NCI-H748 treated with DMSO at 0.1 percent for 48 hours (cell line): Measurements from ENCODE around the gene CFAP97D1.

Source experiments
- DNase-seq: peaks from one replicate; lab custom pipeline; 2025; lab: John Stamatoyannopoulos, UW

The CFAP97D1 gene

DNA sequence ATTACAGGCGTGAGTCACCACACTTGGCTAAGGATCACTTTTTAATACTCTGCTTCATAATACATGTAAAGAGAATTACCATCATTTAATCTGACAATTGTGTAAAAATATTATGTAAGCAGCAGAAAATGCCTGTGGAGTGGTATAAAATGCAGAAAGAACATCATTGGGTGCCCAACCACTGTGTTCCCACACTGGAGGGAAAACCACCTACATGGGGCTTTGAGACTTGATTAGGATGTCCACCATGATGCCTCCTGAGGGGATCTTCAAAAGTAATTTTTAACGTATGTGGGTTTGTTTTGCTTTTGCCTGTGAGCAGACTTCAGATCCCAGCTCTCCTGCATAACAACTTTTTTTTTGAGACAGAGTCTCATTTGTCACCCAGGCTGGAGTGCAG is 18.8 kb downstream of the CFAP97D1 start:
- DNase-seq = no peak

DNA sequence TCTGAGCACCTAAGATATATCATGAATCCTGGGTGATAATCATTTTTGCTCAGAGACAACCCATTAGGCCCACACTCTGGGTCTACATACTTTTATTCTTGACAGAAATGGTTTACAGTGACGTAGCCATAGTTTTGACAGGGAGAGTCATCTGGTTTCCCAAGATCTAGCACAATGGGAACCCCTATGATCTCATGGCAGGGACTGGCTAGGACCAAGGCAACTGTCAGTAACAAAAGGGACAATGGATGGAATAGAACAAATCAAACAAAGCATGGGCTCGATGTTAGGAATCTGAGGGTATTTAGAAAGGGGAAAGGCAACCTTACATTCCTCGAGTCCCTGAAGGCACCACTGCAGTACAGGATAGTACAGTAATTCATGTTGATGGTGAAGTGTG is 20.5 kb downstream of the CFAP97D1 start:
- DNase-seq = no peak

DNA sequence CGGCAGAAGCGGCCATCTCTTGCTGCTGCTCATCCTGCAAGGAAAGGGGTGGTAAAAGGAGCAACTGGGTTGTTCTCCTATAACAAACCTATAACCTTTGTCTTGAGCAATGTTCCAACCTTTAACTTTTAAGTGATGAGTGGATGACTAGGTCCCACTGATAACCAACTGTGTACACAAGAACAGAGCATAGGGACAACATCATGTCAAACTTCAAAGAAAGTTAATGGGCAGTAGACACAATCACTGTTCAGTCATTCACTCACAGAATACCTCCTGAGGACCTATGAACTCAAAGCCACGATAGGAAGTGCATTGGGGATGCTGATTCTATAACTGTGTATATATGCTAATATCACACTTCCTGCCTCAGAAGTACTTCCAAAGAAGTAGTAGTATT is 21.6 kb downstream of the CFAP97D1 start:
- DNase-seq = no peak

DNA sequence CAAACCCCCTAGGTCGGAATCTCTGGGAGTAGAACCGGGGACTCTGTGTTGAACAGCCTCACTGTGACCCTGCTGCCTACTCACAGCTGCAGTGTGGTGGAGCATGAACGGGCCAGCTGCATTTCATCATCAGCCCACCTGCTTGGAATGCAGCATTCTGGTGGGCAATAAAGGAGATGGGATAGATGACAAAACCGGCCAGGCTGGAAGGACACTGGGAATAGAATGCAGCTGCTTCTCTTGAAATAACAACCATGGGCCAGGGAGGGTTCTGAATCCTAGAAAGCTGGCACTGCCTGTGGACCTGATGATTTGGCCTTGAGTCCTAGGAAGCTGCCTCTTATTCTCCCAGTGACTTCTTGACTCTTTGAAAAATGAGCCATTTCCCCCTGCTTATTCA is 23.5 kb downstream of the CFAP97D1 start:
- no peak for DNase-seq

DNA sequence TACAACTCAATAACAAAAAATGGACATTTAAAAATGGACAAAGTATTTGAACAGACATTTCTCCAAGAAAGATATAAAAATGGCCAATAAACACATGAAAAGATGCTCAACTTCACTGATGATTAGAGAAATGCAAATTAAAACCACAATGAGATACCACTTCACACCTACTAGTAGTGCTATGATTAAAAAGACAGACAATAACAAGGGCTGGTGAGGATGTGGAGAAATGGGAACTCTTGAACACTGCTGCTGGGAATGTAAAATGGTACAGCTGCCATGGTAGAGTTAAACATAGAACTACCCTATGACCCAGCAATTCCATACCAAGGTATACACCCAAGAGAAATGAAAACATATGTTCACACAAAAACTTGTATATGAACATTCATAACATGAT is 24.9 kb downstream of the CFAP97D1 start:
- no peak for DNase-seq

DNA sequence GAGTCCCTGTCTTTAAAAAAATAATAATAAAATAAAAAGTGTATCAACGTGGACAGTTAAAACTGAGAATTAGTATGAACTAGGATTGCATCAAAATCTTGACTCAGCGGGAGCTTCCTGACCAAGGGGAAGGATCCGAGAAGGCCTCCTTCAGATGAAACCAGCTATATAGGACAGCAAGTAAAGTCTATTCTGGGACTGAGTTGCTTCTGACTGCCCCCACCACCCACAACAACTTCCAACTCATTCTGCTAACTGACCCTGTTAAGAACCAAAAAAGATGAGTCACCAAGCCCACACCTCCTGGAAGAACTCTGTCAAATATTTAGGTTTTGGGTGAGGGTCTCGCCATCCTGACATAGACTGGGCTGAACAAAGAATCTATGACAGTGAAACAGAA is 27.8 kb downstream of the CFAP97D1 start:
- DNase-seq = no peak

DNA sequence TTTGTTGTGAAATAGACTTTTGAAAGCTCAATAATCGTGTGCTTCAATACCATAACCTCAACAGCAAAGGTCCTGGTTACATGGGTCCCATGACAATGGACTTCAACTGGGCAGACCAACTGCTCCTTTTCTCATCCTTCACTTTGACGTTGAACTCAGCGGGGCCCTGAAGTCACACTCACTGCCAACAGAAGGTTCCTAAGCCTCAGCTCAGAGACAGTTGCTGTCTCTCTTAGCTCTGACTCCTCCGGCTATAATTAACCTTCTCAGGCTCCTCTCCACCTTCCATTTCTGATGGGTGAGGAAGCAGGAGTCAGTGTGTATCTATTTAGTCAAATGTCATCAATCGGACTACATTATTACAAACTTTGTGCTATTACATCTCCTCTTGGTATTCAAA is 28.9 kb downstream of the CFAP97D1 start:
- no peak for DNase-seq

DNA sequence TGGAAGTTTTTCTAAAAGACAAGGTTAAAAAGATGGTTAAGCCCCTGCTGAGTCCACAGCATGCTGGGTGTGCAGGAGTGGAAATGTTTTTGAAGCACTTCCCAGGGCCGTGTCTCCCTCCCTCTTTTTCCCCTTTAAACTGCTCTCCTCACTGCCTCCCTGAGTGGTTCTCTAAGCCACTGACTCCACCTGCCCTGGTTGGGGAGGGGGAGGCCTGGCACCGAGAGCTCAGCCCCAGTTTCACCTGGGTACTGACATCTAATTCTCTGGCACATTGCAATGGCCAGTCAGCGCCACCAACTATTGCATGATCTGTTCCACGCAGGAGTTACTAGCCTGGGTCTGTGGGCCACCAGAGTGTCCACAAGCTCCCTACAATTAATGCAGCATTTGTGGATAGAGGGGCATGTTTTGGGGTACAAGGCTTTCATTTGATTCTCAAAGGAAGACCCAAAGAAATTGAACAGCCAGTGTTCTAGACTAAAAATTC is 30.0 kb downstream of the CFAP97D1 start:
- no peak for DNase-seq

DNA sequence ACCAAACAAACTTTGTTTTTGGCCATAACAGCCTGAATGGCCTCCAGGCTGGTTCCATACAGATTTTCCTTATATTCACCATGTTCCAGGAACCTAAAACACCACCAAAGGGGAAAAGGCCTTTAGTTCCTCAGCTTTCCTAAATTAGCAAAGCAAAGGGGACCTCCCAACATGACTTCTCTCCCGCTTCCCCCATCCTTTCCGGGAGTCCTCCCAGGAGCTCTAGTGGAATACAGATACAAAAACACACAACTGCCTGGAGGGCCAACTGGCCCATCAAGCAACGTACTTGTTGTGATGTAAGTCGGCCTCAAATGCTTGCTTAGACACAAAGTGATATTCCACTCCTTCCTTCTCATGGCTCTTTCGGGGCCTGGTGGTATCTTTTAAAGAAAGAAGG is 30.6 kb downstream of the CFAP97D1 start:
- no peak for DNase-seq

DNA sequence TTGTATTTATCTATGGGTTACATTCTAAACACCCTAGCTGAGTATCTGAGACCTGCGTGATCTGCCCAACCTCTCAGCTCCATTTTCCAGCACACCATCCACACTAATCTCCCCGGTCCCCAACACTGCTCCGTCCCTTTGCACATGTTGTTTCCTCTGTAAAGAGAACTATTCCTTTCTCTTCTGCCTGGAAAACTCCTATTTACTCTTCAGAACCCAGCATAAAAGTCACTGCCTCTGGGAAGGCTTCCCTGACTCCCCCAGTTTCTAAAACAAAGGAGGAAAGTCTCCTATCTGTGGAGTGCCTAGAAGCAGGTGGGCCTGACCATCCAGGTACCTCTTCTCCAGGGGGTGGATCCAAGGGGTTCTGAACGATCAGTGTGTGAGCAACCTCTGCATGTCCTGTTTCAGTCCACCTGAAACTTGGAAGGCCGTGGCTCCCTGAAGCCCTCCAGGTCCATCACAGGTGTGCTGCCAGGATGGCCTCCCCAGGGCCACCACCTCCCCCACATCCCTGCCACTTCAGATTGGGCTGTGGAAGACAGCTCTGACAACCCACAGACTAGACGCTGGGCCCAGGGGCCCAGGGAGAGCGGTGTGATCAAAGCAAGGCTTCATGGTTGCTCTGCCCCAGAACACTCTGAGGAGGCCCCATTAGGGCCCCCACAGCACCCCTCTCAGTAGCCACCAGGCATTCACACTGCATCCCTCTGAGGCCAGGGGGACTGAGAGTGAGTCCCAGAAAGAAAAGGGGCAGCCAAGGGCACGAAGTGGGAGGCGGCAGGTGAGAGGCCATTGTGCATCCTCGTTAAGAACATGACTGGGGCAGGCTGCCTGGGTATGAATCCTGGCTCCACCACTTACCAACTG is 32.4 kb downstream of the CFAP97D1 start:
- DNase-seq = no peak

DNA sequence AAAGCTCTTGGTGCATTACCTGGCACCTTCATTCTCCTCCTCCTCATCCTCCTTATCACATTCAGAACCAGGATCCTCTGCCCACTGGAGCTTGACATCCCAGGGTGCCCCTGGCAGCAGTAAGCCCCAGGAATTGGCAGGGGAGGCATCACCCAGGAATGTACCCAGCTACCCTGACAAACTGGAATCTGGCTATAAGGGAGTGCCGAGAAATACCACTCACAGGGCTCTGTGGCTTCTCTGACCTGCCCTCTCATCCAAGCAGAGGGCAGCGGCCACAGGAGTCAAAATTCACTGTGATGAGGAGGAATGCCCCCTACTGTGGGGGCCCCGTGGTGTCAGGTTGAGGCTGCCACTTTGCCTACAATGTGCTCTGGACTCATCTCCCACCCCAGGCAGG is 33.2 kb downstream of the CFAP97D1 start:
- DNase-seq = no peak

DNA sequence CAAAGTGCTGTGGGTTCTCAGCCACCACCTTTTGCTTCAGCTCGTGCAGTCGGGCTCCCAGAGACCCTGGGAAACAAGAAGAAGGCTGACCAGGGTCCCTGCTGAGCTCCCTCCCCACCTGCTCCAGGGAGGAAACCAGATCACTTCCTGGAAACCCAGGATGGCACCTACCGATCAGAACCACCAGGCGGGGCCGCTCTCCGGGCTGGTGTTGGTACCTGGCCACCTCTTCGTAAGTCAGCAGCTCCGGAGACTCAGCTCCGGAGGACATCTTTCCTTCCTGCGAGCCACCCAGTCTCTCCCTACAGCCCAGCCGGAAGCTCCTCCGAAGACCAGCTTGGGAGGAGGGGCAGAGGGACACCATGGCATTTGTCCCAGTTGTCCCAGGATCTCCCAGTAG is 33.8 kb downstream of the CFAP97D1 start:
- DNase-seq = no peak

DNA sequence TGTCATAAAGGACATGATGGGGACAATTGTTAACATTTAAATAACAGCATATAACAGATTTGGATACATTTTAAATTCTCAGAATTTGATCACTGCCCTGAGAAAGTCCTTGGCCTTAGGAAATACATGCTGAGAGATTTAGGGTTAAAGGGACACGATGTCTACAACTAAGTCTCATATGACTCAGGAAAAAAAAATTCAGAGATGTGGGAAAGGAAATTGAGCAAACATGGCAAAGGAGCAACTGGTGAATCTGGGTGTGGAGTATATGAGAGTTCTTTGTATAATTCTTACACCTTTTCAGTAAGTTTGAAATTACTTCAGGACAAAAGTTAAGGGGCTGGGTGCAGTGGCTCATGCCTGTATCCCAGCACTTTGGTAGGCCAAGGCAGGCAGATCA is 34.5 kb downstream of the CFAP97D1 start:
- no peak for DNase-seq

DNA sequence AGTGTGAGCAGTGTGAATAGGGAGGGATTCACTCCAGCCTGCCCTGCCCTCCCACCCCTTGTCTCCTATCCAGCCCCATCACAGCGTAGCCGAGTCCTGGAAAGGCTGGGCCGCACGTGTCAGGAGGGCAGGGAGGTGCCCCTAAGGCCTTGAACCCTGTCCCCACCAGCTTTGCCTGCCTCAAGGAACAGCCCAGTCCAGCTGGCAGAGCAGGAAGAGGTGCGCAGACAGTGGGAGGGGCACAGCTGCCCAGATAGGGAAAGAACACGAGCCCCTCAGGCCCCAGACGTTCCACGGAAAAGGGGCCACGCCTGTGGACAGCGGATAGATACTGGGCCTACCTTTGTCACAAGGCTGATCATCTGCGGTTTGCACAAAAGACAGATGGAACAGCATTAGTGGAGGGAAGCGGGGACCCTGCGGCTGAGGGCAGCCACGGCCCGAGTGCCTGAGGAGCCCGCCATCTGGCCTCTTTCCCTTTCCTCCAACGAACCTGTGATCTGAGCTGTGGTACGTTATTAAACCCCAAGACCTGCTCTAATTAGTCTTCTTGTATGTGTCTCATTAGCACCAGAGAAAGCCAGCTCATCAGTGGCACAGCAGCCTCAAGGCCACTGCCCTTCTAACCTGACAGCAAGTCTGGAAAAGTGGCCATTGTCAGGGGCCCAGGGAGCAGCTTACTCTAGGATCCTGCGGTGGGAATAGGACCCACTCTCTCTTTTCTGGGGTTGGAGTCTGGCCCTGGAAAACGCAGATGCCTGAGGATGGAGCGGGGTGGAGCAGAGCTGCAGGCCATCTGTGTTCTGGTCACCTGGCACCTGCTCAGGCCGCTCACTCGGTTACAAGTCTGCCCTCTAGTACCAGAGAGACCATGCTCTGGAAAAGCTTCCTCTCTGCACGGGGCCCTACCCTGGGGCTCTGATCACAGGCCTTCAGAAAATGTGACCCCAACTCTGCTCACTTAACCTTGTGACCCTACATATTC is 36.4 kb downstream of the CFAP97D1 start:
- DNase-seq = no peak

DNA sequence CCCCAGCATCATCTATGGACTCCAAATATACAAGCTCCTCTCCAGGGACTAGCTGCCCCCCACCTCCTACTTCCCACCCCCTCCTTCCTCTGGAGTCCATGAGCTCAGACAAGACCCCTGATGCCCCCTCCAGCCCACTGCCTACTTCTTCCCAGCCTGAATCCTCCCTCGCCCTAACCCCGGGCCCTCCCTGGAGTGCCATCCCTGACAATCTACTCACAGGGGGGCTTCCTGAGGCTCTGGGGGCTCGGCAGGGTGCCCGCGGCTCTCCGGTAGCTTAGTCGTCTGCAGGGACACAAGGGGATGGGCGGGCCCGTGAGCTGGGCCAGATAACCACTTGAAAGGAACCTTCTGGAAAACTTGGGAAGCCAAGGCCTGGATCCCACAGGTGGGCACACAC is 37.6 kb downstream of the CFAP97D1 start:
- no peak for DNase-seq

DNA sequence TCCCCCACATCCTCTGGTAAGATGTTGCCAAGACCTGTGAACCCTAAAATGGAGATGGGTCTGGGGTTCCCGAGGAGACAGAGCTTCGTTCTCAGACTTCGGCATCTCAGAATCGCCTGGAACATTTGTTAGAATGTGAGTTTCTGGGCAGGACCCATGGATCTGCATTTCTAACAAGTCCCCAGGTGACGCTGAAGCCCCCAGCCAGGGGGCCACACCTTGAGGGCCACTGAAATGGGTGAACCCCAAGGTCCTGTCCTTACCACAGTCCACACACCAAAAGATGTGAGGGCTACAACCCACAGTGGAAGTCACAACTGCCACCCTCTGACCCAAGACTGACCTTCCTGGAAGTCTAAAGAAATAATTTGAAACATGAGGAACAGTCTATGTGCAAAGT is 38.7 kb downstream of the CFAP97D1 start:
- DNase-seq = no peak

DNA sequence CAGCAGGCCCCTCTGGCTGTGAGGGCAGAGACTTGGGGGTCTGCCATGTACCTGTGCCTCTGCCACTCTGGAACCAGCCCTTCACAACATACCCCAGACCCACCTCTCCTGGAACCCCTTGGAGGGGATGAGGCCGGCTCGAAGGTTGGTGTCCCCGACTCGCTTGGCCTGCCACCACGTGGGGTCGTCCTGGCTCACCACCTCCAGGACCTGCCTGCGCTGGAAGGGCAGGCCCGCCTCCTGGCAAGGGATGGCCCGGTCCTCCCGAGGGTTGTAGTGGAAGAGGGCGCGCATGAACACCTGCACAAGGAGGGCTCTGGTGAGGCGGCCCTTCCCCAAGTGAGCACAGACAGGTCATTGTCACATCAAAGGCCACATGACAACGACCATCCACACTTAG is 40.5 kb downstream of the CFAP97D1 start:
- no peak for DNase-seq

DNA sequence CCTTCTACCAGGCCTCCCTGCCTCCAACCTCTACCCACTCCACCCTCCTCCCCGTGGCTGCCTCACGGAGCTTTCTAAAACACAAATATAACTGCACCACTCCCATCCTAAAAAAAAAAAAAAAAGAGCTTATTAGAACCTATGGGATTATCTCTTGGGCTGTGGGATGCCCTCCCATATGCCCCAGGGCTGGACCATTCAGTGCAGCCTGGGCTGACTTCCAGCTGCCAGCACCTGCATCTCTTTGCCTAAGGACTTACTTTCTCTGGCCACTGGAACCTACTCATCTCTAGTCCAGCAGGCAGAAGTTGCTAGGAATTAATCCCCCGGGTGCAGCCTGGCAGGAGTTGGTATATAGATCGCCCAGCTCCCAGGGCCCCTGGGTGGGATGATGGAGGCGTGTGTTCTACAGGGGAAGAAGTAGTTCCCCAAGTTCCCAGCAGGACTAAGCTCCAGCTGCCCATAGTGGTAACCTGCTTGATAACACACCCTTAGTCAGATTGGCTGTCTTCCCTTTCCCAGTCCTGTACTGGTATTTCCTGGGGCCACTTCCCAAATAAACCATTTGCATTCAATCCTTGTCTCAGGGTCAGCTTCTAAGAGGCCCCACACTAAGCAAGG is 42.4 kb downstream of the CFAP97D1 start:
- no peak for DNase-seq

DNA sequence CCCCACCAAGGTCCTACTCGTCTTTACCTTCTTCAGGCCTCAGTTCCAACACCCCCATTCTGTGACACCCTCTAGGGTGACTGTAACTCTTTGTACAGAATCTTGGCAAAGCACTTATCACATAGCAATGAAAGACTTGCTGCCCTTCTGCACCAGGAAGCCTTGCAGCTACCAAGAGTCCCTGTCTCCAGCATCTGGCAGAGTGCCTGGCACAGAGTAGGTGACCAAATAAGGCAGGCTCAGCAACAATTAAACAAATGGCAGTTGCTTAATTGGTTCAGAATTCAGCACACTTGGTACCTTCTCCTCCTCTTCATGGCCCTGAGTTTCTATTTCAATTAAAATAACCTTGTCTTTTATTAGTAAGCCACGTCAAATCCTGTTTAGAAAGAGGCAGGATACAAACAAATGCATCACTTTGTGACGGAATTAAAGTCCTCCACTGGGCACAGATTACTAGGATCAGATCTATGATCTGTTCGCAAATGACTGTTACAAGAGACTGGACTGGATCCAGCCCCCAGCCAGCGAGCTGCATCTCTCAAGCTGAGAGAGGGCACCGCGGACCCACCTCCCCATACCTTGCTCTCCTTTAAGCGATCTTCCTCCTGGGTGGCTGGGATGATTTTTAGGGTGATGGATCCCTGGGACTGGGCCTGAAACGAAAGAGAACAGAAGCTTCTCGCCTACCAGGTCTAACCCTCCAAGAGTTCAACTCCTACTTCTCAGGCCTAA is 43.3 kb downstream of the CFAP97D1 start:
- DNase-seq = no peak

DNA sequence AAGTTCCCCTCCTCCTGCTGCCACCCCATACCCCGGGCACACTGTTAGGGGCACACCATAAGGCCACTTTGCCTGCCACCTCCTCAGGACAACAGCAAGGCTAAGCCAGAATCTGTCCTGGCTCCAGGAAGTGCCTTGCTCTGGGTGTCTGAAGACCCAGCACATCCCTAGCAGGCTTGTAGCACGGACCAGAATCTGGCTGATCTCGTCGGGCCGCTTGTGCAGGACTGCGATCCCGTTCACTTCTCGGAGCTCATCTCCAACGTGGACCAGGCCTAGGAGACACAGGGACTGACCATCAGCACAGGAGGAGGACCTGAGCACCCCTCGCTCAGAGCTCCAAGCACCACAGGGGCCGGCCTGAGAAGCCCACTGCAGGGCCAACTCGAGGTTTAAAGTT is 45.3 kb downstream of the CFAP97D1 start:
- no peak for DNase-seq

DNA sequence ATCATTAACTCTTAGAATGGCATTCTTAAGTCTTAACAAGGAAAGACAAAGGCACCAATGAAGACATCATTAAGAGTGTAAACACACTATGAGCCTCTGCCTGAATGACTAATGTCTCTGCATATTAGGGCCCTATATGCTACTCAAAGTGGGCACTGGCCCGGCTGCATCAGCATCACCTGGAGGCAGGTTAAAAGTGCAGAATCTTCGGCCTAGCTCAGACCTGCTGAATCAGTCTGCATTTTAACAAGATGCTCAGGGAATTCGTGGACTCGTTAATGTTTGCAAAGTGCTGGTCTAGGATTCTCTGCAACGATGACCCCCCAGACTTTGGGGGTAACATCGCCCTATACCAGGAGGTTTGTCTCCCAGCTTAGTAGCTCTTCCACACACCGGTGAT is 46.0 kb downstream of the CFAP97D1 start:
- DNase-seq = no peak

DNA sequence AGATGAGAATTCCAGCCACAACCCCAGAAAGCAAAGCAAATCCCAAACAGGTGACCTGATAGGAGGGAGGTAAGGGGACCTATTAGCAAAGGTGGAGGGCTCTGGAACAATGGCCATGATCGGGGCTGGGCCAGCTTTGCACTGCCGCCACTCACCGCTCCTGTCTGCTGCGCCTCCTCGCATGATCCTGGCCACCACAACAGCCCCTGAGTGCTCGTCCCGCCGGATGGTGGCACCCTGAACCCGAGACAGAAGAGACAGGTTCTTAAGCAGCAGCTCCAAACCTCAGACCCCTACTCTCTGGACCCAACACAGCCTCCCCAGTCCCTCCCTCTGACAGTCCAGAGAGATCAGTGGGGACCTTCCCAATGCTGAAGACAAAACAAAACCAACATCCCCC is 47.4 kb downstream of the CFAP97D1 start:
- no peak for DNase-seq
